ENCODE results near the gene INSRR.

INSRR gene

GRCh38 chr1:156893048-156893953 is 34.4 kb upstream of the INSRR start, which contains the start of gene PEAR1:
TSS of gene PEAR1 (plus strand) at chr1:156893718. CDS start at chr1:156903927, 10,209 bp downstream.
- no peak for DNase-seq

GRCh38 chr1:156892190-156893047 is 33.5 kb upstream of the INSRR start:
- DNase-seq = peak; percentile 83

- peak; percentile 78 for DNase-seq
These were observed 31.1 kb upstream of the INSRR start for GRCh38 chr1:156889802-156890580.

GRCh38 chr1:156887734-156888133 is 28.8 kb upstream of the INSRR start:
- no peak for DNase-seq

GRCh38 chr1:156887317-156887716 is 28.4 kb upstream of the INSRR start:
- no peak for DNase-seq

GRCh38 chr1:156886583-156887281 is 27.8 kb upstream of the INSRR start:
- no peak for DNase-seq

GRCh38 chr1:156885880-156886355 is 27.0 kb upstream of the INSRR start:
- DNase-seq = no peak

GRCh38 chr1:156885314-156885713 is 26.4 kb upstream of the INSRR start:
- DNase-seq = no peak

GRCh38 chr1:156884560-156885184 is 25.8 kb upstream of the INSRR start:
- DNase-seq = no peak

GRCh38 chr1:156883919-156884318 is 25.0 kb upstream of the INSRR start:
- DNase-seq = no peak

- DNase-seq = no peak
These were observed 23.6 kb upstream of the INSRR start for GRCh38 chr1:156882543-156882942.

- DNase-seq = peak; percentile 27
These were observed 22.7 kb upstream of the INSRR start for GRCh38 chr1:156881663-156882062.

- DNase-seq = no peak
These were observed 22.2 kb upstream of the INSRR start for GRCh38 chr1:156881101-156881500.

GRCh38 chr1:156880473-156880872 is 21.6 kb upstream of the INSRR start:
- peak; percentile 37 for DNase-seq

- no peak for DNase-seq
These were observed 21.0 kb upstream of the INSRR start for GRCh38 chr1:156879876-156880275.

GRCh38 chr1:156877433-156878170 is 18.7 kb upstream of the INSRR start:
- no peak for DNase-seq

GRCh38 chr1:156876281-156876680 is 17.4 kb upstream of the INSRR start:
- no peak for DNase-seq

GRCh38 chr1:156875341-156875615 is 16.4 kb upstream of the INSRR start:
- no peak for DNase-seq

GRCh38 chr1:156874572-156875340 is 15.8 kb upstream of the INSRR start:
- no peak for DNase-seq

GRCh38 chr1:156874142-156874541 is 15.2 kb upstream of the INSRR start:
- no peak for DNase-seq
